Activated naive CD4-positive, alpha-beta T cell treated with anti-CD3 and anti-CD28 coated beads, Interleukin-2, amount 10 ng/mL, durations not matched to agents 7 days and 5 days (primary cell): ENCODE results near the gene MSI2.

ENCODE experiments used
- CTCF ChIA-PET: fragments of 350-600 bp; sonication (Branson Sonifier 250); formaldehyde crosslinking; loops from one replicate; lab custom pipeline; 2021; ENCODE audit warnings: antibody characterized with exemption; lab: Charles Lee
- DNase-seq: peaks from one replicate; pipeline ENCODE4 v3.0.0-alpha.2; 2020
- H3K27ac Mint-ChIP-seq: one replicate; pipeline ENCODE4 v1.8.0; 2021; ENCODE audit warnings: mild to moderate bottlenecking, moderate library complexity, mixed read lengths
- H3K27me3 Mint-ChIP-seq: one replicate; pipeline ENCODE4 v1.8.0; 2021; ENCODE audit warnings: mild to moderate bottlenecking, mixed read lengths
- H3K36me3 Mint-ChIP-seq: one replicate; pipeline ENCODE4 v1.8.0; 2021; ENCODE audit warnings: mixed read lengths
- H3K4me1 Mint-ChIP-seq: one replicate; pipeline ENCODE4 v1.8.0; 2021; ENCODE audit warnings: mixed read lengths
- H3K4me3 Mint-ChIP-seq: one replicate; pipeline ENCODE4 v1.8.0; 2021; ENCODE audit warnings: mild to moderate bottlenecking, moderate library complexity, mixed read lengths
- H3K9me3 Mint-ChIP-seq: one replicate; pipeline ENCODE4 v1.8.0; 2021; ENCODE audit warnings: mixed read lengths

The MSI2 gene

DNA sequence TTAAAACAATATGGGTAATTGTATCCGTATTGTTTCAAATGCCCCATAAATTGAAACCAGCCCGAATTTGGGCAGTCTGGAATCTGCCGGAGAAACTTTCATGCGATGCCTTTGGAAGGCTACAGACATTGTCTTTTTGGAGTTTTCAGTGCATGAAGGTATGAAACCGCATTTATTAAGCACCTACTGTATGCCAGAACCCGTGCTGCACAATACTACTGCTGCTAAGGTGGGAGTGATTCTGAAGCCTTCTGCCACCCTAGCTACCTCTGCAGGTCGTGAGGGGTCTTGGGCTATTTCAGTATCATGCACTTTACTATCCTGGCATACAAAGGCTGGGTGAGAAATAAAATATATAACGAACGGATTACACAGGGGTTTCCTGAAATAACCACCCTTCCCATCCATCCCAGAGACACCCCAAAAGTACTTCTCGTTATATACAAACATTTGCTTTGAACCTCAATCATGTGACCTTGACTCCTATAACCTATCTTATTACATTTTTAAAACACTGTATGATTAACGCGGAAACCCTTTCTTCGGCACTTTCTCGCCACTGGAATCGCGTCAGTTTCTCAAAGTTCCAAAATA is 1.0 kb upstream of the MSI2 start:
- CTCF ChIA-PET = interaction anchor here (1.7 kb wide), 1 partner anchor 12 kb away, joined by 13 read pairs; no protein-coding TSS in a partner anchor
- Mint-ChIP-seq H3K9me3 (no peaks in the 10 kb centered on the region), H3K4me1 (peaks cover 43% of the 10 kb centered on the region), H3K27me3 (peaks cover 23% of the 10 kb centered on the region), H3K27ac (peak overlapping the region; percentile 78), H3K36me3 (peaks cover 21% of the 10 kb centered on the region), H3K4me3 (peak overlapping the region; percentile 82)
- no peak for DNase-seq

DNA sequence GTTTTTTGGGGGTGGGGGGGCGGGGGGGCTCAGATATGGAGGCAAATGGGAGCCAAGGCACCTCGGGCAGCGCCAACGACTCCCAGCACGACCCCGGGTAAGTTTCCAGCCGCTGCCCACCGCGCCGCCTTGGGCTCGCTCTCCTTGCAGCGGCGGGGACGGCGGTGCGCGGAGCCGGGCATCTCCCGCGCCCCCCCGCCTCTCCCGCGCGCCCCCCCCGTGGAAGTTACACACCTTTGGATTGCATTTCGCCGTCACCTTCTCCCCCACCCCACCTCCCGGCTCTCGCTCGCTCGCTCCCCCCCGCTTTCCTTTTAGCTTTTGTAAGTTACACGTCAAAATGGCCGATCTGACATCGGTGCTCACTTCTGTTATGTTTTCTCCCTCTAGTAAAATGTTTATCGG is 387 bp downstream of the MSI2 start:
- Mint-ChIP-seq H3K27ac (peak overlapping the region; percentile 89), H3K9me3 (no peaks in the 10 kb centered on the region), H3K4me1 (peaks cover 57% of the 10 kb centered on the region), H3K36me3 (peaks cover 35% of the 10 kb centered on the region), H3K4me3 (peak overlapping the region; percentile 94), H3K27me3 (peaks cover 23% of the 10 kb centered on the region)
- CTCF ChIA-PET = interaction anchor here (1.1 to 2.9 kb wide), 2 partner anchors 13 to 242 kb away, joined by 3 to 15 read pairs; no protein-coding TSS in a partner anchor
- DNase-seq = peak; percentile 70

DNA sequence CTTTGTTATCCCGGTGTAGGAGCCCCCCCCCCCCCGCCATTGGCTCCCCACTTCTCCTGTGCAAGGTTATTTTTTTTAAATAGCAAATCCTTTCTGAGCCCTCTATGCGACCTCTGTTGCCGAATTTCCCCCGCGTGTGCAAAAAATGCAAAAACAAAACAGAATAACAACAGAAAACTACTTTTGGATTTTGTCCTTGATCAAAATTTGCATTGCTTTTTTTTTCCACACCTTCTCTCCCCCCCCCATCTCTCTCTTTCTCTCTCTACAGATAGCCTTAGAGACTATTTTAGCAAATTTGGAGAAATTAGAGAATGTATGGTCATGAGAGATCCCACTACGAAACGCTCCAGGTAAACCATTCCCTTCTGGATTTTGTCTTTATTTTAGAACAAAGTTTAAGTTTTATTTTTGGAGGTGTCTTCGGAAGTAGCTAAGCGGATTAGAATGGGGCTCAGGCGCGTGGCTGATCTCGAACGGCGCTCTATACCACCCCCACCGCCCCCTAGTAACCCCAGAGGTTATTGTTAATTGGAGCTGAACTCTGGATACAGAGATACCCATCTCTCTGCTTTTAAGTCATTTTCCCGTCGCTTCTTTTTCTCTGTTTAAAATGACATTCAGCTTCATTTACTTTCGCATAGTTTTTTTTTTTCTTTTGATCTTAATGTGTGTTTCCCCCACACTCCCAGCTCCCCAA is 1.0 kb downstream of the MSI2 start:
- Mint-ChIP-seq H3K4me3 (peak overlapping the region; percentile 94), H3K4me1 (peaks cover 63% of the 10 kb centered on the region), H3K36me3 (peaks cover 41% of the 10 kb centered on the region), H3K9me3 (no peaks in the 10 kb centered on the region), H3K27me3 (peaks cover 19% of the 10 kb centered on the region), H3K27ac (peak overlapping the region; percentile 89)
- CTCF ChIA-PET = interaction anchor here (0.7 to 2.9 kb wide), 8 partner anchors 10 to 490 kb away, joined by 3 to 15 read pairs (median 3); no protein-coding TSS in a partner anchor
- peak; percentile 46 for DNase-seq

DNA sequence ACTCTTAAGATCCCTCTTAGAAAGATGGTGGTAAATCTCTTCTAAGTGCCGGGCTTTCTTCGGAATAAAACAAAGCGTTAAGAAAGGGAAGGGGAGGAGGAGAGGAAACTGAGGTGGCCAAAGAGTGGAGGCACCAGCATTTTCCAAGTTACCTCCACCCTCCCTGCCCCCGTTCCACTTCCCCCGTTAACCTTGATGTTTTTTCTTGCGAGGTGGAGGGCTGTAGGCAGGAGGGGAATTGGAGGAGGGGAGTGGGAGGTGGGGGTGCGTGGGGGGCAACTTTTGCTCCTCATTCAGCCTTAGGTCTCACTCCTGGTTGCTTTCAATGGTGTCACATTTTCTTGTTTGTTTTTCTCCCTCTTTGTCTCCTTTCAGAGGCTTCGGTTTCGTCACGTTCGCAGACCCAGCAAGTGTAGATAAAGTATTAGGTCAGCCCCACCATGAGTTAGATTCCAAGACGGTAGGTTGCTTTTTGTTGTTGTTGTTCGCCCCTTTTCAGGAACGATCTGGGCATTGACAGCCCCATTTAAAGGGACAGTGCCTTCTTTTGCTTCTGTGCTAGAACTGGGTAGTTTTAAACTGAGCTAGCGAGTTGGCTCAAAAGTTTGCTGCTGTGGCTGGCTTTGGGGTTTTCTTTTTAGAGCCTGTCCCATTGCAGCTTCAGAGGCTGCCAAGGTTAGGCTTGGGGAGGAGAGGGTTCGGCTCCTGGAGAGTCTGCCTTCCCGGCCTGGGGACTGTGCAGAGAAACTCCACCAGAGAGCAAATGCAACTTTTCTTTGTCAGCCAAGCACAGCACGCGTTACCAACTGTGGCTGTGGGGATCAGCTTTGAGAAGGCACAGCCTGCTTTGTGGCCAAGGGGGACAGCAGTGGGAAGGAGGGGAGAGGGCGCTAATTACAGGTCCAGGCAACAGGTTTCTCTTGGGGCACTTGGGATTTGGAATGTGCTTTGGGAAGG is 1.9 kb downstream of the MSI2 start:
- H3K27me3 Mint-ChIP-seq = peaks cover 15% of the 10 kb centered on the region
- peak overlapping the region; percentile 94 for H3K4me3 Mint-ChIP-seq
- H3K27ac Mint-ChIP-seq = peak overlapping the region; percentile 89
- peak; percentile 28 for DNase-seq
- CTCF ChIA-PET = interaction anchor here (0.7 to 2.9 kb wide), 8 partner anchors 9 to 490 kb away, joined by 3 to 15 read pairs (median 3); no protein-coding TSS in a partner anchor
- no peaks in the 10 kb centered on the region for H3K9me3 Mint-ChIP-seq
- peaks cover 50% of the 10 kb centered on the region for H3K36me3 Mint-ChIP-seq
- H3K4me1 Mint-ChIP-seq = peaks cover 71% of the 10 kb centered on the region

DNA sequence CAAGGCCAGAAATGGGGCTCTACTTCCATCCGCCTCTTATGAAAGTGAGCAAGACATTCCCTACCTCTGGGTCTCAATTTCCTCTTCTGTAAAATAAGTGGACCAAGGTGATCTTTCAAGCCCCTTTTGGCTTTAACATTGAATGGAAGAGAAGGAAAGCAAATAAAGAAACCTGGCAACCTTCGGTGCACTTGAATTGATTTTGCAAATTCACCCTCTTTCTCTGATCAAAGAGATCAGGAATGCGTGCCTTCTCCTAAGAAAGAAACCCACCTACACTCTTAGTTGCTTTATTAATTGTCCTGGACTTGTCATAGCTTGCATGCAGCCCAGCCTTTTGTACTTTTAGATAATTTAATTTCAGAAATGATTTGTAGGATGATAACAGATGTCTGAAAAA is 3.0 kb downstream of the MSI2 start:
- CTCF ChIA-PET = interaction anchor here (3.4 kb wide), 1 partner anchor 16 kb away, joined by 14 read pairs; no protein-coding TSS in a partner anchor
- Mint-ChIP-seq H3K4me1 (peaks cover 71% of the 10 kb centered on the region), H3K36me3 (peaks cover 59% of the 10 kb centered on the region), H3K4me3 (peak overlapping the region; percentile 94), H3K27me3 (peaks cover 9% of the 10 kb centered on the region), H3K27ac (peak overlapping the region; percentile 49), H3K9me3 (no peaks in the 10 kb centered on the region)
- no peak for DNase-seq

DNA sequence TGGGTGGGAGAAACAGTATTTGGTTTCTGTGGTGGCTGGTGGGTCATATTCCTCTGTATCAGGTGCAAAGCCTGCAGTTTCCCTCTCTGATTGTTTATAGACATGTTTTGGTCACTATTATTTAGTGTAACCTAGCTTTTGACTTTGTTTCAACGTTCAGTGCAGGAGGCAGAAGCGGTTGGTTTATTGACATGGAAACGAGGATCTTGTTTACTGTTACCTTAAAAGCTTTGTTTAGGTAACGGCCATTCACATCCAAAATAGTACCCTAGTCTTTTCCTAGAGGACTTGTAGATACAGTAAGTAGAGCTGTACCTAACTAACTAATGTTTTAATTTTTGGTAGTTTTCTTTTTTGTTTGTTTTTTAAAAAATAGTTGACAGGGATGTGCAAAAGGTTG is 3.5 kb downstream of the MSI2 start:
- Mint-ChIP-seq H3K27ac (no peak overlapping the region), H3K36me3 (peaks cover 64% of the 10 kb centered on the region), H3K27me3 (peaks cover 9% of the 10 kb centered on the region), H3K4me1 (peaks cover 66% of the 10 kb centered on the region), H3K4me3 (peak overlapping the region; percentile 94), H3K9me3 (no peaks in the 10 kb centered on the region)
- no peak for DNase-seq
- CTCF ChIA-PET = interaction anchor here (3.4 kb wide), 1 partner anchor 16 kb away, joined by 14 read pairs; no protein-coding TSS in a partner anchor

DNA sequence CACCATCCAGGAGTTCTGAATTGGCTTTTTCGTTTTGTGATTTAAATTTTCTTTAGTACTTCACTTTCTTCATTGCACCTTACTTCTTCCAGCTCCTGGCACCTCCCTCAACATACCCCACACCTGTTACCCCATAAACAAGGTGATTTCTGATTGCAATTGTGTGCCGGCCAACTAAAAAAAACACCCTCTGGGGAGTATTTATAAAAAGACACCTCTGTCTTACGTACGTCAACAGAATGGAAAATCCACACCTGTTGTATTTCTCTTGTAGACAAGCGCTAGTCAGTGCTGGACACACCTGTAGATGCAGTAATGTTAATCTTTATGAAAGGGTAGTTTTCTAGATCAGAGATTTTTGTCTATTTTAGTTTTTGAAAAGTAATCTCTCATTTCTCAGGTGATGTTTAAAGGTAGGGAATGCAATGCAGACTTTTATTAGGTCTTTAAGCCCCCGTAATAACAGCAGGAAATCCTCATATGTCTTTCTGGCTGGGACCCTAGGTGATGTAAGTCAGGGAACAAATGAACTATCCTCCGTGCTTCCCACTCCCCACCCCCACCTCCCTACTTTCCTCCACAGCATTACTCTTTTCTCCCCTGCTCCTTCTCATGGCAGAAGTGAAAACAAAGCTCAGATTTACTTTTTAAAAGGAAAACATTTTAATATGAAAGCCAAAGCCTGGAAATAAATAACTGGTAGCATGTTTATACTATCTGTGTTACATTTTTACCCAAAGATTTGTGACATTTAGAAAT is 4.2 kb downstream of the MSI2 start:
- CTCF ChIA-PET = interaction anchor here (1.7 to 3.4 kb wide), 2 partner anchors 10 to 17 kb away, joined by 5 to 14 read pairs; no protein-coding TSS in a partner anchor
- no peaks in the 10 kb centered on the region for H3K9me3 Mint-ChIP-seq
- no peak overlapping the region for H3K27ac Mint-ChIP-seq
- peaks cover 69% of the 10 kb centered on the region for H3K36me3 Mint-ChIP-seq
- H3K27me3 Mint-ChIP-seq = peaks cover 4% of the 10 kb centered on the region
- DNase-seq = no peak
- peaks cover 62% of the 10 kb centered on the region for H3K4me1 Mint-ChIP-seq
- no peak overlapping the region for H3K4me3 Mint-ChIP-seq

DNA sequence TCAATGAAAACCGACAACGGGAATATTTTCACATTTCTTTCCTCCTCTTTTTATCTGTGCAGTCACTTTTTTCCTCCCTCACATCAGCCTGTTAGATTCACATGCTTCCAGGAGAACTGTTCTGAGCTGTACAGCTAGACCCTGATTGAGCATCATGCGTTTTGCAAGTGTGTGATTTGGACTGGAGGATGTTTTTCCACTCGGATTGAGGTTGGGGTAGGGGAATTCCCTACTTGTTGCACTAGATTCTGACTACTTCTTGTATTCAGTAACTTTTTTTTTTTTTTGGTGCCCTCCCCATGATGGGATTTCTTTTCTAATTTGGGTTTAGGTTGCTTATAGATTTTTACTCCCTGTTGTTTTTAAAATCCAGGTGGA is 4.8 kb downstream of the MSI2 start:
- no peak overlapping the region for H3K27ac Mint-ChIP-seq
- no peak for DNase-seq
- CTCF ChIA-PET = interaction anchor here (1.7 to 3.4 kb wide), 2 partner anchors 9 to 17 kb away, joined by 5 to 14 read pairs; no protein-coding TSS in a partner anchor
- no peaks in the 10 kb centered on the region for H3K9me3 Mint-ChIP-seq
- no peaks in the 10 kb centered on the region for H3K27me3 Mint-ChIP-seq
- no peak overlapping the region for H3K4me3 Mint-ChIP-seq
- H3K36me3 Mint-ChIP-seq = peaks cover 73% of the 10 kb centered on the region
- peaks cover 60% of the 10 kb centered on the region for H3K4me1 Mint-ChIP-seq

DNA sequence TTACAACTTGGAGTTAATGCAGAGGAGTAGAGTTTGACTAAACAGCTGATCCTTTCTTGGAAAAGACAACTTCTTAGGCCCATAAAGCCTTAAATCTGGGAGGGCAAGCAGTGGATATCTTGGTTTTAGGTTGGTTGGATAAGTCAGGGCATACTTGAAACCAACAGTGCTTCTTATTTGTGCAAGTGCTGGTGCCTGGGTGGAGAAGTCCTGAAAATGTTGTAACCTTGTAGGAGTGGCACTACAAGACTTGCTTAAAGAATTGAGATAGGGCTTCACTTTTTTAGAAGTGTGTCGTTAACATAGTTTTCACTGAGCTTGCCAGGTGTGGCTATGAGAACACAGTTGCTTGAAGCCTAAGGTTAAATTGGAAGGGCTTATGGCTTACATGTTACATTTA is 6.2 kb downstream of the MSI2 start:
- no peak for DNase-seq
- Mint-ChIP-seq H3K36me3 (peaks cover 84% of the 10 kb centered on the region), H3K4me3 (no peak overlapping the region), H3K27me3 (no peaks in the 10 kb centered on the region), H3K4me1 (peaks cover 60% of the 10 kb centered on the region), H3K9me3 (no peaks in the 10 kb centered on the region), H3K27ac (no peak overlapping the region)
- CTCF ChIA-PET = interaction anchor here (1.0 kb wide), 1 partner anchor 178 kb away, joined by 3 read pairs; no protein-coding TSS in a partner anchor

DNA sequence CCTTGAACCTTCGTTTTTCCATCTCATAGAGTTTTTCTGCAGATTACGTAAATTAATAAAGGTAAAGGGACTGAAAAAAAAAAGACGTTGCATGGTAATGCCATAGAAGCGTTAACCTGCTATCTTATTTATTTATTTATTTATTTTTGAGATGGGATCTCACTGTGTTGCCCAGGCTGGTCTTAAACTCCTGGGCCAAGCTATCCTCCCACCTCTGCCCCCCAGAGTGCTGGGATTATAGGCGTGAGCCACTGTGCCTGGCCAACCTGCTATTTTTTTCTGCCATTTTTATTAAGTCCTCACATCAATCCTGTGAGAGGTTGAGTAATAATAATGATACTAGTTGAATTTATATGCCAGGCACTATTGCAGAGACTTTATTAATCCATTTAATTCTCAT is 7.9 kb downstream of the MSI2 start:
- Mint-ChIP-seq H3K36me3 (peaks cover 85% of the 10 kb centered on the region), H3K27me3 (no peaks in the 10 kb centered on the region), H3K9me3 (no peaks in the 10 kb centered on the region), H3K27ac (no peak overlapping the region), H3K4me1 (peaks cover 47% of the 10 kb centered on the region), H3K4me3 (no peak overlapping the region)
- no peak for DNase-seq
- CTCF ChIA-PET = no interaction called here

DNA sequence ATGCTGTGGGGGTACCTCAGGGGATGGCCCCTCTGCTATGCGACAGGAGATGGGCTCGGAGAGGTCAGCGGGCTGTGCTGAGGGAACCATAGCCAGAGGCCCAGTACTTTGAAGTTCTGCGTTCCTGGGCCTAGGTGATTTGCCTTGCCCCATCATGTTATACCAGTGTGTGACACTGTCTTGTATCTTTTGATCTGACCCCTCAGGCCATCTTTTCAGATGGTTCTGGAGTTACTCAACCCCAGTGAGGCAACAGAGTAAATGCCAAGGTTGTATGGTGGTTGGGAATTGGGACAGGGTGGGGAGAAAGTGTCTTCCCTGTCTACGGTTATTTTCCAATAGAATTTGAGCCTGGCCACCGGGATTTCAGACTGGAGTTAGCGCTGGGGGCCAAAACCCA is 8.5 kb downstream of the MSI2 start:
- Mint-ChIP-seq H3K4me1 (peaks cover 42% of the 10 kb centered on the region), H3K27me3 (no peaks in the 10 kb centered on the region), H3K9me3 (no peaks in the 10 kb centered on the region), H3K27ac (no peak overlapping the region), H3K36me3 (peaks cover 88% of the 10 kb centered on the region), H3K4me3 (no peak overlapping the region)
- DNase-seq = no peak
- CTCF ChIA-PET = no interaction called here

DNA sequence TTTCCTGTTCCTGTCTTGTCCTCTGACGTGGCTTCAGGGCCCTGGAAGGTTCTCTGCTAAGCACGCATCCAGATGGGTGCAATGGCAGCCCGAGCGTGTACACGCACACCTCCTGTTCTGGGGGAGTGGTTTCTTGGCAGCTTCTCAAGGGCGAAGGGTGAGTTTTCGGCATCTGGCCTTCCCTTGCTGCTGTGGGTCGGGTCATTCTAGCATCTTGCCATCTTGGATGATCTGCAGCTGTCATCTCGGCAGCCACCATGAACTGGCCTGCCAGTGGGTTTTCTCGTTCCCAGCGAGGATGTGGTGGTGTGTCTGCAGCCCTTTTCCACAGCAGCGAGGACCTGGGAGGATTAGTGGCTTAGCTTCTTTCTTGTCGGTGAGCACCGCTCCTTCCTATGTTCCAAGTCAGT is 10.6 kb downstream of the MSI2 start:
- DNase-seq = no peak
- Mint-ChIP-seq H3K27ac (no peak overlapping the region), H3K36me3 (peaks cover 73% of the 10 kb centered on the region), H3K9me3 (no peaks in the 10 kb centered on the region), H3K4me1 (peaks cover 28% of the 10 kb centered on the region), H3K4me3 (no peak overlapping the region), H3K27me3 (no peaks in the 10 kb centered on the region)
- CTCF ChIA-PET = interaction anchor here (0.7 kb wide), 1 partner anchor 9 kb away, joined by 4 read pairs; no protein-coding TSS in a partner anchor

DNA sequence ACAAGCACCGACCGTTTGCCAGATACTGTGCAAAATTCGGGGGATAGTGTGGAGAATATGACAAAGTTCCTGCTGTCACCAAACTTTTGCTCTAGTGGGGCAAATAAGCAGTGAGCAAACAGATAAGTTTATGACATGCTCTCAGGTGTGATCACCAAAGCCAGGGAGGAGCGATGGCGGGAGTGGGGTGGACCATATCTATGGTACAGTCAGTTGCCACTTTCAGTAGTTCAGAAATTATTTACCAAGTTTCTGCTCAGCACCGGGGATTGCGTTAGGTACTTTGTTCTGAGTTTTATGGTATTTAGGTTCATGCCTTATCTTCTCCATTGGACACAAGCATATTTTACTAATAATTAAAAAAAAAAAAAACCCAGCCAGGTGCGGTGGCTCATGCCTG is 11.9 kb downstream of the MSI2 start:
- Mint-ChIP-seq H3K4me3 (no peak overlapping the region), H3K27me3 (no peaks in the 10 kb centered on the region), H3K4me1 (peaks cover 22% of the 10 kb centered on the region), H3K27ac (no peak overlapping the region), H3K9me3 (no peaks in the 10 kb centered on the region), H3K36me3 (peaks cover 67% of the 10 kb centered on the region)
- no peak for DNase-seq
- CTCF ChIA-PET = no interaction called here
